HAP-1 (cell line): ENCODE results near the gene RIF1.
"Not testable (repeated sequence)": the region's sequence is repeated elsewhere in the genome, so short reads cannot be mapped to it uniquely, and the experiment has no call there.

Source experiments
- DNase-seq, 2 experiments: peaks; one replicate each; pipeline ENCODE4 v3.0.0-alpha.2; 2016 to 2020; ENCODE audit warnings: low spot score in 2 of 2
- H3K27me3 ChIP-seq: fragments of 250-450 bp; sonication (Bioruptor Pico); 2 replicates; pipeline ENCODE4 v1.5.1; 2020; ENCODE audit warnings: low read depth, mild to moderate bottlenecking, moderate library complexity
- H3K36me3 ChIP-seq: fragments of 250-450 bp; sonication (Bioruptor Pico); replicated peaks from 2 replicates; pipeline ENCODE4 v1.5.1; 2020; ENCODE audit warnings: mild to moderate bottlenecking
- H3K4me1 ChIP-seq: fragments of 250-450 bp; sonication (Bioruptor Pico); 2 replicates; pipeline ENCODE4 v1.5.1; 2020; ENCODE audit warnings: mild to moderate bottlenecking
- H3K4me3 ChIP-seq: fragments of 250-450 bp; sonication (Bioruptor Pico); 2 replicates; pipeline ENCODE4 v1.5.1; 2020; ENCODE audit warnings: mild to moderate bottlenecking, moderate library complexity
- H3K9me3 ChIP-seq: fragments of 250-450 bp; sonication (Bioruptor Pico); 2 replicates; pipeline ENCODE4 v1.5.1; 2020; ENCODE audit warnings: mild to moderate bottlenecking, moderate library complexity
- in situ Hi-C: fragments of 300-500 bp; cut with MboI; formaldehyde crosslinking; loops from 3 replicates; pipeline ENCODE4 v1.14.3; 2020; ENCODE audit warnings: low sequenced_read_pairs, inconsistent platforms, mixed read lengths

The RIF1 gene

GRCh38 chr2:151395509-151396374 is 14.0 kb upstream of the RIF1 start:
- no peaks in the 10 kb centered on the region for H3K4me1 ChIP-seq
- DNase-seq, result no peak
- no peaks in the 10 kb centered on the region for H3K36me3 ChIP-seq
- no peaks in the 10 kb centered on the region for H3K27me3 ChIP-seq
- H3K4me3 ChIP-seq, result no peak overlapping the region
- in situ Hi-C loops, result no loop called here
- H3K9me3 ChIP-seq, result no peaks in the 10 kb centered on the region

GRCh38 chr2:151399981-151400380 is 9.7 kb upstream of the RIF1 start:
- Histone ChIP-seq H3K36me3 (no peaks in the 10 kb centered on the region), H3K9me3 (no peaks in the 10 kb centered on the region), H3K27me3 (no peaks in the 10 kb centered on the region), H3K4me1 (no peaks in the 10 kb centered on the region), H3K4me3 (no peak overlapping the region)
- no peak for DNase-seq
- in situ Hi-C loops, result no loop called here

DNA sequence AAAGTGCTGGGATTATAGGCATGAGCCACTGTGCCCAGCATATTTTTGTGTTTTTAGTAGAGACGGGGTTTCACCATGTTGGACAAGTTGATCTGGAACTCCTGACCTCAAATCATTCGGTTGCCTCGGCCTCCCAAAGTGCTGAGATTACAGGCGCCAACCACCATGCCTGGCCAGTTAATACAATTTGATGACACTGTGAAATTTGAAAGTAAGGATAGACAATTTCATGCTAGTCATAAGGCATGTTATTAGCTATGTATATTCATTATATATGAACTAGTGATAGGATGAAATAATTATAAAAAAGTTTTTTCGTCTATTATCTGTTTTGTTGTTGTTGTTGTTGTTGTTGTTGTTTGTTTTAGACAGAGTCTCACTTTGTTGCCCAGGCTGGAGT is 8.6 kb upstream of the RIF1 start:
- Histone ChIP-seq H3K27me3 (no peaks in the 10 kb centered on the region), H3K4me3 (no peak overlapping the region), H3K9me3 (no peaks in the 10 kb centered on the region), H3K36me3 (no peaks in the 10 kb centered on the region), H3K4me1 (no peaks in the 10 kb centered on the region)
- in situ Hi-C loops, result no loop called here
- DNase-seq, result no peak

DNA sequence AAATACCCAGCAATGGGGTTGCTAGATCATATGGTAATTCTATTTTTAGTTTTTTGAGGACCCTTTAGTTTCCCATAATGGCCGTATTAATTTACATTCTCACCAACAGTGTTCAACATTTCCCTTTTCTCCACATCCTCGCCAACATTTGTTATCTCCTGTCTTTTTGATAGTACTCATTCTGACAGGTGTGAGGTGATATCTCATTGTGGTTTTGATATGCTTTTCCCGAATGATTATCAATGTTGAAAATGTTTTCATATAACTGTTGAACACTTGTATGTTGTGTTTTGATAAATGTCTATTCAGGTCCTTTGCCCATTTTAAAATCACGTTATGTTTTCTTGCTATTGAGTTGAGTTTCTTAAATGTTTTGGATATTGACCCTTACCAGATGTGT is 5.8 kb upstream of the RIF1 start:
- H3K4me3 ChIP-seq, result no peak overlapping the region
- H3K27me3 ChIP-seq, result no peaks in the 10 kb centered on the region
- H3K4me1 ChIP-seq, result peaks cover under 1% of the 10 kb centered on the region
- in situ Hi-C loops, result no loop called here
- no peaks in the 10 kb centered on the region for H3K9me3 ChIP-seq
- no peak for DNase-seq
- no peaks in the 10 kb centered on the region for H3K36me3 ChIP-seq

DNA sequence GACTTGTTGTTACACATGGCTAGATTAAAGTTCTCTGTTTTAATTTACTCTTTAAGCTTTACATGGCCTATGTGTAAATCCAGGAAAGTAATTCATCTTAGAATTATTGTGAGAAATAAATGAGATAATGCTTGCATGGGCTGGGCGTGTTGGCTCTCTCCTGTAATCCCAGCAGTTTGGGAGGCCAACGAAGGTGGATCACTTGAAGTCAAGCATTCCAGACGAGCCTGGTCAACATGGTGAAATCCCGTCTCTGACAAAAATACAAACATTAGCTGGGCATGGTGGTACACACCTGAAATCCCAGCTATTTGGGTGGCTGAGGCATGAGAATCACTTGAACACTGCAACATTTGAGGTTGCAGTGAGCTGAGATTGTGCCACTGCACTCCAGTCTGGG is 4.3 kb upstream of the RIF1 start:
- no peak for DNase-seq
- H3K4me1 ChIP-seq, result peaks cover 7% of the 10 kb centered on the region
- H3K4me3 ChIP-seq, result no peak overlapping the region
- H3K9me3 ChIP-seq, result peaks cover 4% of the 10 kb centered on the region; the same call in 1 of the 2 replicates
- in situ Hi-C loops, result no loop called here
- H3K27me3 ChIP-seq, result no peaks in the 10 kb centered on the region
- H3K36me3 ChIP-seq, result no peaks in the 10 kb centered on the region; the same call in none of the 2 replicates

DNA sequence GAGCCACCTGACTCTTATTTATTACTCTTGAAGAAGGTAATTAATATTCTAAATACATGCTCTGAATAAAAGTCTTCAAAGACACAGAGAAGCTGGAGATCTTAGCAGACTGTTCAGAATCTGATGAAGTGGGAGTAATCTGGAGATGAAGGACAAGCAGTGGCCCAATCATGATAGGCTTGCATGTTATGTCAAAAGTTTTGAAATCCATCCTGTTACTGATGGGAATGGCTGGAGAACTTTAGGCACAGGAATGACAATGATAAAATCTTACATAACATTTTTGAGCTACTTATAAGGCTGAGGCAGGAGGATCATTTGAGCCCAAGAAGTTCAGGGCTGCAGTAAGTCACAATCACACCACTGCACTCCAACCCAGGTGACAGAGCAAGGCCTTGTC is 2.4 kb upstream of the RIF1 start:
- in situ Hi-C loops, result no loop called here
- DNase-seq, result no peak
- H3K36me3 ChIP-seq, result peaks cover 11% of the 10 kb centered on the region
- H3K4me3 ChIP-seq, result no peak overlapping the region
- peaks cover 14% of the 10 kb centered on the region for H3K4me1 ChIP-seq
- peaks cover 4% of the 10 kb centered on the region; the same call in 1 of the 2 replicates for H3K9me3 ChIP-seq
- H3K27me3 ChIP-seq, result no peaks in the 10 kb centered on the region

GRCh38 chr2:151408788-151409600 is 708 bp upstream of the RIF1 start:
- peaks cover 14% of the 10 kb centered on the region for H3K4me1 ChIP-seq
- in situ Hi-C loops, result no loop called here
- DNase-seq, result peak; percentile 92
- H3K36me3 ChIP-seq, result peaks cover 27% of the 10 kb centered on the region
- peak overlapping the region; percentile 89 for H3K4me3 ChIP-seq
- peaks cover 4% of the 10 kb centered on the region; the same call in 1 of the 2 replicates for H3K9me3 ChIP-seq
- no peaks in the 10 kb centered on the region for H3K27me3 ChIP-seq

DNA sequence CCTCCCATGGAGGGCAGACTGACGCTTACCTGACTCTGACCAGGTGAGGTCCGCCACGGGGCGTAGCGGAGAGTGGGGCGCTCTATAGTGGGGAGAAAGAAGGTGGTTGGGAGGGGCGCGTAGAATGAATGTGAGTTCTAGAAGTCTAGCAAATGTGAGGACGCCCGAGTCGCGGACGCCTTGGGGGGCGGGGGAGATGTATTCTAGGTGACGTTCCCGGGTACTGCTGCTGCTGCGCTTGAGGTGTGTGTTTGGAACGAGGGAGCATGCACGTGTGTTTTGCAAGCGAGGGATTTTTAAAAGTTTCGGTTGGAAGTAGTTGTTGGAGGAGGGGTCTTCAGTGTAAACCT is 758 bp downstream of the RIF1 start:
- Histone ChIP-seq H3K27me3 (no peaks in the 10 kb centered on the region), H3K4me1 (peaks cover 14% of the 10 kb centered on the region), H3K36me3 (peaks cover 39% of the 10 kb centered on the region), H3K9me3 (peaks cover 4% of the 10 kb centered on the region; the same call in 1 of the 2 replicates), H3K4me3 (peak overlapping the region; percentile 89)
- peak; percentile 24 to 67 for DNase-seq
- in situ Hi-C loops, result no loop called here

- Histone ChIP-seq H3K4me1 (no peaks in the 10 kb centered on the region), H3K27me3 (no peaks in the 10 kb centered on the region), H3K9me3 (no peaks in the 10 kb centered on the region), H3K4me3 (no peak overlapping the region), H3K36me3 (peaks cover 94% of the 10 kb centered on the region)
- in situ Hi-C loops, result no loop called here
- DNase-seq, result no peak
Measured at GRCh38 chr2:151417650-151418049, 7.9 kb downstream of the RIF1 start.

- peaks cover 81% of the 10 kb centered on the region for H3K36me3 ChIP-seq
- H3K9me3 ChIP-seq, in situ Hi-C loops, H3K4me3 ChIP-seq, H3K4me1 ChIP-seq, H3K27me3 ChIP-seq, DNase-seq: not testable (repeated sequence)
Measured at GRCh38 chr2:151421681-151422080, 12.0 kb downstream of the RIF1 start.

DNA sequence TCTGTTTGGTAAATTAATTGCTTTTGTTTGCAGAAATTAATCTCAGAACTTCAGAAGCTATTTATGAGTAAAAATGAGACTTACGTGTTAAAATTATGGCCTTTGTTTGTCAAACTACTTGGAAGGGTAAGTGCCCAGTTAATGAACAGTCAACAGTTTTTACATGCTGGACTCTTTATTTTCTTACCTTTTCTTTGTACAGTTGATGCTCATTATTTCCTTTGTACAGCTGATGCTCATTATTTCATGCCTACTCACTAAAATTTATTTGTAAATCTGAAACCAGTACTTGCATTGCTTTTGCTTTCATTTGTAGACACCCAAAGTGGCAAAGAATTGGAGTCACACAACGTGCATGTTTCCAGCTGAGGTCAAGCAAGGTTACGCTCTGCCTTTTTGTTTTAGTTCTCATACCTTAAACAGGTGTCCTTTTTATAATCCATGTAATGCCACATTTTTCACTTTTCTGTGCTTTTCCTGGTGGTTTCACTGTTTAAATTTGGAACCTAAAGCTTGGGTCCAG is 13.3 kb downstream of the RIF1 start:
- H3K4me3 ChIP-seq, result no peak overlapping the region
- no peaks in the 10 kb centered on the region for H3K4me1 ChIP-seq
- H3K27me3 ChIP-seq, result no peaks in the 10 kb centered on the region
- DNase-seq, result no peak
- no peaks in the 10 kb centered on the region for H3K9me3 ChIP-seq
- peaks cover 70% of the 10 kb centered on the region for H3K36me3 ChIP-seq
- in situ Hi-C loops, result no loop called here

DNA sequence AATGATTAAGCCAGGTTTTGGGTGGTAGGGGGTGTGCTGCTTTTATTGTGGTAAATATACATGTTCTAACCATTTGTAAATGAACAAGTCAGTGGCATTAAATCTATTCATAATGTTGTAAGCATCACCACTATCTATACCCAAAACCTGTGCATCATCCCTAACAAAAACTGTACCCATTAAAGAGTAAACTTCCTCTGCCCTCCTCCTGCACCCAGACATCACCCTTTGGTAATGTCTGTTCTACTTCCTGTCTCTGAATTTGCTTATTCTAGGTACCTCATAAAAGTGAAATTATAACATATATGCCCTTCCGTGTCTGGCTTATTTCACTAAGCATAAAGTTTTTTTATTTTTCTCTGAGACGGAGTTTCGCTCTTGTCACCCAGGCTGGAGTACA is 14.1 kb downstream of the RIF1 start:
- Histone ChIP-seq H3K4me3 (no peak overlapping the region), H3K4me1 (no peaks in the 10 kb centered on the region), H3K27me3 (no peaks in the 10 kb centered on the region), H3K9me3 (no peaks in the 10 kb centered on the region), H3K36me3 (peaks cover 68% of the 10 kb centered on the region)
- DNase-seq, result no peak
- in situ Hi-C loops, result no loop called here

GRCh38 chr2:151437630-151438029 is 27.9 kb downstream of the RIF1 start:
- H3K27me3 ChIP-seq, result no peaks in the 10 kb centered on the region
- peaks cover 76% of the 10 kb centered on the region for H3K36me3 ChIP-seq
- no peak for DNase-seq
- in situ Hi-C loops, result no loop called here
- H3K9me3 ChIP-seq, result no peaks in the 10 kb centered on the region
- no peak overlapping the region for H3K4me3 ChIP-seq
- H3K4me1 ChIP-seq, result no peaks in the 10 kb centered on the region

- Histone ChIP-seq H3K36me3 (peaks cover 74% of the 10 kb centered on the region), H3K9me3 (no peaks in the 10 kb centered on the region), H3K27me3 (no peaks in the 10 kb centered on the region), H3K4me3 (no peak overlapping the region), H3K4me1 (no peaks in the 10 kb centered on the region)
- in situ Hi-C loops, result no loop called here
- DNase-seq, result no peak
Measured at GRCh38 chr2:151438506-151438905, 28.8 kb downstream of the RIF1 start.
